ENCODE results near the gene CGREF1.
"Not testable (repeated sequence)": the region's sequence is repeated elsewhere in the genome, so short reads cannot be mapped to it uniquely, and the experiment has no call there.

Gene CGREF1

GRCh38 chr2:27137322-27137935 is 18.5 kb upstream of the CGREF1 start:
- in situ Hi-C loops (cut with HindIII; ENCODE audit: low sequenced_read_pairs) = no loop called here

- in situ Hi-C loops (cut with HindIII; ENCODE audit: low sequenced_read_pairs) = no loop called here
Observed at GRCh38 chr2:27136751-27137150, 17.8 kb upstream of the CGREF1 start.

GRCh38 chr2:27135478-27135955 is 16.6 kb upstream of the CGREF1 start:
- in situ Hi-C loops (cut with HindIII; ENCODE audit: low sequenced_read_pairs) = no loop called here

GRCh38 chr2:27134781-27135477 is 16.0 kb upstream of the CGREF1 start:
- in situ Hi-C loops (cut with HindIII; ENCODE audit: low sequenced_read_pairs) = no loop called here

GRCh38 chr2:27133905-27134780 is 15.2 kb upstream of the CGREF1 start, which contains the start of gene PREB:
PREB (minus strand) TSS chr2:27134636; CDS start chr2:27134421, 215 bp downstream.
- in situ Hi-C loops (cut with HindIII; ENCODE audit: low sequenced_read_pairs) = no loop called here

GRCh38 chr2:27133195-27133875 is 14.4 kb upstream of the CGREF1 start:
- in situ Hi-C loops (cut with HindIII; ENCODE audit: low sequenced_read_pairs) = no loop called here

GRCh38 chr2:27131429-27131828 is 12.5 kb upstream of the CGREF1 start:
- in situ Hi-C loops (cut with HindIII; ENCODE audit: low sequenced_read_pairs) = no loop called here

GRCh38 chr2:27130396-27130795 is 11.5 kb upstream of the CGREF1 start:
- in situ Hi-C loops (cut with HindIII; ENCODE audit: low sequenced_read_pairs) = no loop called here

GRCh38 chr2:27128668-27129571 is 10.0 kb upstream of the CGREF1 start:
- in situ Hi-C loops (cut with HindIII; ENCODE audit: low sequenced_read_pairs) = no loop called here

GRCh38 chr2:27127883-27128667 is 9.1 kb upstream of the CGREF1 start:
- in situ Hi-C loops (cut with HindIII; ENCODE audit: low sequenced_read_pairs) = no loop called here

- in situ Hi-C loops (cut with HindIII; ENCODE audit: low sequenced_read_pairs) = no loop called here
Observed at GRCh38 chr2:27126252-27126710, 7.4 kb upstream of the CGREF1 start.

GRCh38 chr2:27125104-27125503 is 6.2 kb upstream of the CGREF1 start:
- in situ Hi-C loops (cut with HindIII; ENCODE audit: low sequenced_read_pairs) = no loop called here

- in situ Hi-C loops (cut with HindIII; ENCODE audit: low sequenced_read_pairs) = no loop called here
Observed at GRCh38 chr2:27123302-27124150, 4.6 kb upstream of the CGREF1 start, which contains the start of gene ABHD1. ABHD1 (plus strand) TSS chr2:27123815; CDS start chr2:27123949, 134 bp downstream.

- in situ Hi-C loops (cut with HindIII; ENCODE audit: low sequenced_read_pairs) = no loop called here
Observed at GRCh38 chr2:27122791-27123190, 3.9 kb upstream of the CGREF1 start.

- in situ Hi-C loops (cut with HindIII; ENCODE audit: low sequenced_read_pairs) = no loop called here
Observed at GRCh38 chr2:27121906-27122305, 3.0 kb upstream of the CGREF1 start.

GRCh38 chr2:27119330-27119670 is 372 bp upstream of the CGREF1 start:
- in situ Hi-C loops (cut with HindIII; ENCODE audit: low sequenced_read_pairs) = not testable (repeated sequence)

- in situ Hi-C loops (cut with HindIII; ENCODE audit: low sequenced_read_pairs) = no loop called here
Observed at GRCh38 chr2:27117995-27118524, 868 bp downstream of the CGREF1 start.

- in situ Hi-C loops (cut with HindIII; ENCODE audit: low sequenced_read_pairs) = no loop called here
Observed at GRCh38 chr2:27115519-27115918, 3.4 kb downstream of the CGREF1 start.
